GM18870 (cell line): Measurements from ENCODE around the gene VWA1.

ENCODE experiments used
- ATAC-seq: cut with Tn5 transposase; IDR thresholded peaks from one replicate; pipeline ENCODE4 v1.9.1; 2021; ENCODE audit warnings: moderate library complexity; ENCODE audit not compliant: unreplicated experiment

Gene VWA1

DNA sequence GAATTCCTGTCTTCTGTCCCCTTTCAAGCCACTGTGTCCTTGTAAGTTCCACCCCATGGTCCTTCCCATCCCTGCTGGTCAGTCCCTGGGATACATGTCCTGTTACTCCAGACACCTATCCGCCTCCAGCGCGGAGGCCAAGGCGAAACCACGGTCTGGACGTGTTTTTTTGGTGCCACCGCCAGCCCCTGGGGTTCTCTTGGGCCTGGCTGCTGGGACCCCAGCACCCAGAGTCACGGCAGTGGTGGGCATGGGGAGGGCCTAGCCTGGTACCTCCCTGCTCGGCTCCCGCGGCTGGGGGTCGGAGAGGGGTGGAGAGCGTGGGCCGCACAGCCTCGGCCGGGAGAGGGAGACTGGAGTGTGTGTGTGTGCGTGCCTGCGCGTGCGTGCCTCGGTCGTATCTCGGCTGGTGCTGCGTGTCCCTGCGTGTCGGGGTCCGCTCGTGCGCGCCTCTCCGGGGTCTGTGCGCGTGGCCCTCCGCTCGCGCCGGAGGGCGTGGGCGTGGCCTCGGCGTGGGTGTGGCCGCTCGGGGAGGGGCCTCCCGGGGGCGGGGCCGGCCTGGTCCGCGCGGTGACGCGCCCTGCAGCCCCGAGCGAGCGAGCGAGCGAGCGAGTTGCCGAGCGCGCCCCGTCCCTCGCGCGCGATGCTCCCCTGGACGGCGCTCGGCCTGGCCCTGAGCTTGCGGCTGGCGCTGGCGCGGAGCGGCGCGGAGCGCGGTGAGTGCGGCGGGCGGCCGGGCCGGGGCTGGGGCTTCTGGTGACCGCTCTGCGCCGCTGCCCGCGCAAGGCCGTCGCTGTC, at the start of gene VWA1:
VWA1 (plus strand) TSS at position 585 of the 798 bp plus-strand sequence; CDS start at position 644, 59 bp downstream.
- ATAC-seq: no peak

DNA sequence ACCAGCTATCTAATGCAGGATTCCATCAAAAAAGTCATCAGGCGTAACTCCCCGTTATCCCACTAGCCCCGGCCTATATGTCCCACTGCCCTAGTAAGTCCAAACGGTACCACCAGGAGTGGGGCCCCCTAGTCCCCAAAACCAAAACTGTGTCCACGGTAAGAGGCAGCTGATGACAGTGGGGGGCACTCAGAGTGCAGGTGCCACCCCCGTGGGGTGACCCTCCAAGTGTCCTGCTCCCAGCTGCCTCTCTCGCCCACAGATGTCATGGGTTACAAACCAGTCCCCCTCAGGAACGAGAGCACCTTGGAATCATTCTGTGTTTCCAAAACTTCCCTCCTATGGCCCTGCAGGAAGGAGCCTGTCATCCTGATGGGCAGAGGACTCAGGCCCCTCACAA, 49.6 kb upstream of the VWA1 start:
- no peak for ATAC-seq

DNA sequence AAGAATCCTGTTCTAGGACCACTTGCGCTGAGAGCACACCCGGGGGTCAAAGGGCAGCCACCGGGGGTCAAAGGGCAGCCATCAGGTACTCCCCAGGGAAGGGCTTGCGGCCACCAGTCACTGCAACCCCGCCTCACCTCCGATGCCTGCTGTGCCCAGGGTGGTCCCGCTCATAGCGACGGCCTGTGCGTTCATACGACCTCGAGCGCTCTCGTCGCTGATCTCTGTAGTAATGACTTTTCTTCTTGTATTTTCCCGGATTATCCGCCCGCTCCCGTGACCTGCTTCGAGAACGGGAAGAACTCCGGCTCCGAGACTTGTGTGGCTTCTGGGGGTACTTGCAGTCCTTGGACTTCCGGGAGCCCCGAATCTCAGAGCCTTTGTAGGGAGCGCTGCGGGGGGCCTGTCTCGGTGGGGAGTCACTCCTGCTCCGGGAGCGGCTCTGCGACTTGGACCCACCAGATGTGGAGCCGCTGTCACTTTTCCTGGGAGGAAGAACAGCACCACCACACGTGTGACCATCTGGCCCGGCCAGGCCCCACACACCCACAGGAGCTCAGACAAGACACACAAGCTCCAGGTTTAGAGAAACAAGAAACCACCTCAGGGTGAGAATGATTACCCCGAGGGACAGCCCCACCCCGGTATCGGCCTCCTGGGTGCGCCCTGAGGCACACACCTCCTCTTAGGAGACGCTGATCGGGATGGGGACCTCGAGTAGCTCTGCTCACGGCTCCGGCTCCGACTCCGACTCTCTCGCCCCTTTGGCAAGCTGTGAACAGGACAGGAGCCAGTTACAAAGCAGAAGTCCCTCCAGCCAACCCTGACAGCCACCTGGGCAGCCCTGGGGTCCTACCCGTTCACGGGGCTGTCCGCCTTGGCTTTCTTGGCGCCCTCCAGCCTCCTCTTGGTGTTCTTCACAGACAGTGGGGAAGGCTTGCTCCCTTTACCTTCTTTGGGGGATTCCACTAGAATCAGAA, 48.1 kb upstream of the VWA1 start:
- no peak for ATAC-seq

DNA sequence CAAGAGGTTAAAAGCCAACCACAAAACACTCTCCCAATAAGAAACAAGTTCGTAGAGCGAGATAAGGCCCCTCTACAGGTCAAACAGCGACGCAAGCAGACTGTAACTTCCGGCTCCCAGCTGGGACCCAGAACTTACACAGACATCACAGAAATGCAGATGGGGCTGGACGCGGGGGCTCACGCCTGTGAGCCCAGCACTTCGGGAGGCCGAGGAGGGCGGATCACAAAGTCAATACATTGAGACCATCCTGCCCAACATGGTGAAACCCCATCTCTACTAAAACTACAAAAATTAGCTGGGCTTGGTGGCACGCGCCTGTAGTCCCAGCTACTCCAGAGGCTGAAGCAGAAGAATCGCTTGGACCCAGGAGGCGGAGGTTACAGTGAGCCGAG, 47.4 kb upstream of the VWA1 start:
- no peak for ATAC-seq

- no peak for ATAC-seq
These were observed 44.8 kb upstream of the VWA1 start for GRCh38 chr1:1390675-1391074.

- no peak for ATAC-seq
These were observed 44.3 kb upstream of the VWA1 start for GRCh38 chr1:1391225-1391624.

GRCh38 chr1:1393014-1393413, 42.5 kb upstream of the VWA1 start:
- no peak for ATAC-seq

DNA sequence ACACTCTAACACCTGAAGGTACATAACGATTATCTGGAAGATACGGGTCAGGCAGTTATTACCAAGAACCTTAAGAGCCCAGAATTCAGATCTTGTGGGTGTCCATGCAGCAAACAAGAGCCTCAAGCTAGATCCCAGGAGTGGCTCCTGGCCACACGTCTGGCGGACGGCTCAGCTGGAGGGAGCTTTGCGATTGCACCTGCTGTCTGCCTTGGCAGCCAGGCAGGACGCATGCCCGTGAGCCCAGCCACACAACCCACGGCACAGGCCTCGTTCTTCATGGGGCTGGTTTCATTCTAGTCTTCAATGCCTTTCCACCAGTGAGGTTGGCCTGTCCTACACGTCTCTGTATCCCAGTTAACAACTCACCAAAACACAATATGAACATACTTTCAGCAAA, 42.1 kb upstream of the VWA1 start:
- no peak for ATAC-seq

DNA sequence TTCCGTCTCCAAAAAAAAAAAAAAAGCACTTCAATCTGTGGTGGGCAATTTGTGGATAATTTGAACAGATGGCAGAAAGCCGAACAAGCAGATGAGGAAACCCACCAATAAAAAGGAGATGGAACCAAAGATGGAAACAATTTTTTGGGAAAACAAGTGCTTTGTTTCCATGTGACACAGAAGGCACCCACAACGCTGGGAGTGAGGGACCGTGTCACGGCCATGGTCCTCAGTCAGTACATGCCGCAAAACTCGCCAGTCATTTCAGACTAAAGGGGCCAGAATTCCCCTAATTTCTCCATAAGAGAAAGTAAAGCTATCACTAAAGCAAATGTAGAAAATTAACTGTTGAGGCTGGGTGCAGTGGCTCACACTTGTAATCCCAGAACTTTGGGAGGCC, 41.4 kb upstream of the VWA1 start:
- no peak for ATAC-seq

DNA sequence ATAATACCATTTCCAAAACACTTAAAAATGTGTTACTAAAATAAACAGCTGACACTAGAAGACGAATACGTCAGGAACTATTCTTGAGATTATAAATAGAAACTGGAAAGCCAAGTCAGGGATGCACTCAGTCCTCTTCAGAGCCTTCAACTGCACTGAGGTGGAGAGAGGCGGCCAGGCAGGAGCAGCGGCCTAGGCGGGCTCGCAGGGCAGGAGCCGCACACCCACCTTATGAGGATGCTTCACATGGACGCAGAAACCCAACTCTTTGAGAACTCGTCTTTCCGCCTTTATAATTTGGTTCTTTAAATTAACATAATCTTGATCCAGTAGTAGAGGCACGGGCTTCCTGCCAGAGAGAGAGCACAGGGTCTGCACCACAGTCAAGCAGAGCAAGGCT, 40.3 kb upstream of the VWA1 start:
- no peak for ATAC-seq

- no peak for ATAC-seq
These were observed 37.5 kb upstream of the VWA1 start for GRCh38 chr1:1397839-1398523.

- no peak for ATAC-seq
These were observed 36.8 kb upstream of the VWA1 start for GRCh38 chr1:1398677-1399186.

GRCh38 chr1:1399187-1399871, 36.2 kb upstream of the VWA1 start, which contains the start of gene CCNL2:
Gene CCNL2 (minus strand): TSS chr1:1399335. CDS start chr1:1399306, 29 bp downstream.
- peak; percentile 72 for ATAC-seq

- ATAC-seq: no peak
These were observed 35.5 kb upstream of the VWA1 start for GRCh38 chr1:1399872-1400575.

GRCh38 chr1:1400576-1401456, 34.7 kb upstream of the VWA1 start:
- ATAC-seq: no peak

DNA sequence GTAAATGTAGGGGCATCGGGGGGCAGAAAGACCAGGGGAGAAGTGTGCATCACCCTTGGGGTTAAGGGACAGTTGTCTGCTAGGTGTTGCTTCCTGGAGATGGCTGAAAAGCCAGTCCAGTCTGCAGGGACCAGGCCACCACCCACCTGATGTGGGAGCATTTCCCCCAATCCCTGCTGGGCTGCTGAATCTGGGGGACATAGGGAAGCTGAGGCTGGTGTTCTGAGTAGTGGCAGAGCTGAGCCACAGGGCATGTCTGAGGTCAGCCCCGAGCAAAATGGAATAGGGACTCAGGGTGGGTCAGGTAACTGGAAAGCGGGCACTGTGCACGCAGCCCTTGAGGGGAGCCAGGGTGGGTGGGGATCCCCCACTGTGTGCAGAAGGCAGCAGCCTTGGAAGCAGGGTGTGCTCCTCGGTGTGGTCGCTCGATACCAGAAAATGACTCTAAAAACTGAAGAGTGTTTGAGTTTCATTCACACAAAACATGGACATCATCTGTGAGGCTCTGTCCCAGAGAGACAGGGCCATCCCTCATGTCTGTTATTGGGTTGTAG, 34.0 kb upstream of the VWA1 start:
- ATAC-seq: no peak

DNA sequence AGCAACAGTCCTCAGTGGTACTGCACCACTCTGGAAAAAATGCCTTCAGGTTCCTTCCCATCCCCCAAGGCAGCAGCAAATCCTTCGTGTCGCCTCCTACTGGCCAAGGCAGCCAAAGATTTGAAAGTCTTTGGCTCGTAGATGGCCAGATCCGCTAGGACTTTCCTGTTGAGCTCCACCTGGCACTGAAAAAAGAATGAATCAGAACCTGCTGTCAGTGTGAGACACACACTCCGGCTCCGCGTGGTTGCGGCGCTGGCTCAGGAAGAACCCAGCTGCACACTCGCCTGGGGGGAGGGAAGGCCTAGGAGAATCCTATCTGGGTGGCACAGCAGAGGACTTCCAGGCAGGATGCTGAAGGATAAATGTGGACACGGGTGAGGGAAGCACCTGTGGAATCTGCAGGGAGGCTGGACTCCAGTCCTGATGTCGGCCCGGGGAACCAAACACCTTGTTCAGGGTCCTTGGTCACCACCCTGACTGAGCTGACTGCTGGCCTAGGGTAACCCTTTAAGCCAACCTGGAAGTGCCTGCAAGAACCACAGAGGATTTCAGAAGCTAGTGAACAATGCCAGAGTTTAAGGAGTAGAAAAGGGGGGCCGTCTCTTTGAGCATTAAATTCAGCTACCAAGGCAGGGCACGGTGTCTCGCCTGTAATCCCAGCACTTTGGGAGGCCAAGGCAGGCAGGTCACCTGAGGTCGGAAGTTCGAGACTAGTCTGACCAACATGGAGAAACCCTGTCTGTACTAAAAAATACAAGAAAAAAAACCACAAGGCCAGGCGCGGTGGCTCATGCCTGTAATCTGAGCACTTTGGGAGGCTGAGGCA, 33.2 kb upstream of the VWA1 start:
- ATAC-seq: no peak
